ENCODE measurements around the gene TRAF7. TPM values are rescaled to one million over a fixed set of nuclear protein-coding genes. Genes with fewer than 3 reads are reported as not detected.

The TRAF7 gene
- total RNA-seq, 1 experiment from 2014 or later: 199 TPM

GRCh38 chr16:2191446-2191706 is 35.8 kb downstream of the TRAF7 start:
- BruUV-seq (replicated peaks): no TSS peak
- H3K4me3 ChIP-seq: no peak overlapping the region
- no peaks in the 10 kb centered on the region for H3K4me1 ChIP-seq (replicated peaks; ENCODE audit: insufficient read depth)
- H3K9me3 ChIP-seq (ENCODE audit: insufficient read depth, low read depth): no peaks in the 10 kb centered on the region
- CTCF ChIA-PET: no interaction called here
- H3F3A ChIP-seq (ENCODE audit: insufficient read depth, low read depth): no peaks in the 10 kb centered on the region
- no peak overlapping the region for H3K4me2 ChIP-seq
- POLR2A ChIA-PET (ENCODE audit: unreplicated experiment): interaction anchor here (0.6 kb wide), 1 partner anchor 137 kb away, joined by 3 read pairs; no protein-coding TSS in a partner anchor
- H3K27me3 ChIP-seq (ENCODE audit: insufficient read depth, low read depth): peaks cover 11% of the 10 kb centered on the region
- no peaks in the 10 kb centered on the region for H3K79me2 ChIP-seq (ENCODE audit: low read depth)
- H3K36me3 ChIP-seq (ENCODE audit: low read depth): no peaks in the 10 kb centered on the region
- intact Hi-C loops (cut with micrococcal nuclease; ENCODE audit: unreplicated experiment): no loop called here
- H2AFZ ChIP-seq: no peak overlapping the region
- TF ChIP-seq EZH2 (IDR thresholded peaks at IDR 0.05; ENCODE audit: low read depth) (no peak), CTCF (conservative IDR thresholded peaks at IDR 0.05) (no peak)
- no peak for DNase-seq
- no peaks in the 10 kb centered on the region for H4K20me1 ChIP-seq (ENCODE audit: insufficient read depth)
- no peaks in the 10 kb centered on the region for H3K9me2 ChIP-seq (ENCODE audit: insufficient read depth)
- no peak overlapping the region for H3K27ac ChIP-seq

- no peaks in the 10 kb centered on the region for H3K4me1 ChIP-seq (replicated peaks; ENCODE audit: insufficient read depth)
- H3F3A ChIP-seq (ENCODE audit: insufficient read depth, low read depth): peaks cover 12% of the 10 kb centered on the region; the same call in 1 of the 2 replicates
- no peaks in the 10 kb centered on the region for H4K20me1 ChIP-seq (ENCODE audit: insufficient read depth)
- POLR2A ChIA-PET (ENCODE audit: unreplicated experiment): interaction anchor here (1.0 kb wide), 1 partner anchor 9 kb away, joined by 3 read pairs; no protein-coding TSS in a partner anchor
- H3K9me3 ChIP-seq (ENCODE audit: insufficient read depth, low read depth): no peaks in the 10 kb centered on the region
- intact Hi-C loops (cut with micrococcal nuclease; ENCODE audit: unreplicated experiment): no loop called here
- H3K79me2 ChIP-seq (ENCODE audit: low read depth): no peaks in the 10 kb centered on the region
- CTCF ChIA-PET: interaction anchor here (0.5 to 1.1 kb wide), 5 partner anchors 20 to 312 kb away, joined by 3 to 9 read pairs (median 5); partner anchors contain the start of genes NDUFB10 and PGP
- peaks cover 35% of the 10 kb centered on the region for H3K27me3 ChIP-seq (ENCODE audit: insufficient read depth, low read depth)
- no TSS peak for BruUV-seq (replicated peaks)
- no peak overlapping the region for H2AFZ ChIP-seq
- peak; percentile 48 to 71 for DNase-seq
- no peak overlapping the region for H3K4me2 ChIP-seq
- H3K9me2 ChIP-seq (ENCODE audit: insufficient read depth): no peaks in the 10 kb centered on the region
- H3K27ac ChIP-seq: no peak overlapping the region
- H3K36me3 ChIP-seq (ENCODE audit: low read depth): no peaks in the 10 kb centered on the region
- no peak overlapping the region for H3K4me3 ChIP-seq
- no peak for TF ChIP-seq EZH2 (IDR thresholded peaks at IDR 0.05; ENCODE audit: low read depth)
- no peak for TF ChIP-seq CTCF (conservative IDR thresholded peaks at IDR 0.05)
Measured at GRCh38 chr16:2194166-2194834, 38.7 kb downstream of the TRAF7 start.

GRCh38 chr16:2194852-2195321 is 39.3 kb downstream of the TRAF7 start:
- no peak overlapping the region for H3K27ac ChIP-seq
- no peaks in the 10 kb centered on the region for H3K36me3 ChIP-seq (ENCODE audit: low read depth)
- no peaks in the 10 kb centered on the region for H3K4me1 ChIP-seq (replicated peaks; ENCODE audit: insufficient read depth)
- peak in 1 of 2 experiments; percentile 59 for DNase-seq
- no peak overlapping the region for H2AFZ ChIP-seq
- H3K9me2 ChIP-seq (ENCODE audit: insufficient read depth): no peaks in the 10 kb centered on the region
- H3K4me3 ChIP-seq: no peak overlapping the region
- ChIA-PET CTCF (interaction anchor here (0.5 to 1.1 kb wide), 4 partner anchors 20 to 311 kb away, joined by 3 to 8 read pairs (median 4); partner anchors contain the start of genes NDUFB10 and PGP), POLR2A (ENCODE audit: unreplicated experiment) (interaction anchor here (1.0 kb wide), 1 partner anchor 8 kb away, joined by 3 read pairs; no protein-coding TSS in a partner anchor)
- peaks cover 35% of the 10 kb centered on the region for H3K27me3 ChIP-seq (ENCODE audit: insufficient read depth, low read depth)
- no peaks in the 10 kb centered on the region for H3K79me2 ChIP-seq (ENCODE audit: low read depth)
- no peaks in the 10 kb centered on the region for H4K20me1 ChIP-seq (ENCODE audit: insufficient read depth)
- peak overlapping the region; percentile 77; the same call in 1 of the 2 replicates for H3K4me2 ChIP-seq
- peak; percentile 70 for TF ChIP-seq CTCF (conservative IDR thresholded peaks at IDR 0.05)
- no peak for TF ChIP-seq EZH2 (IDR thresholded peaks at IDR 0.05; ENCODE audit: low read depth)
- intact Hi-C loops (cut with micrococcal nuclease; ENCODE audit: unreplicated experiment): loop anchor here (5.0 kb wide), 1 partner anchor 307 kb away; no protein-coding TSS in a partner anchor
- no peaks in the 10 kb centered on the region for H3K9me3 ChIP-seq (ENCODE audit: insufficient read depth, low read depth)
- no TSS peak for BruUV-seq (replicated peaks)
- H3F3A ChIP-seq (ENCODE audit: insufficient read depth, low read depth): peaks cover 12% of the 10 kb centered on the region; the same call in 1 of the 2 replicates

Data from PC-9 (cell line).